Measurements from ENCODE around the gene SCN1B. TPM values are rescaled to one million over a fixed set of nuclear protein-coding genes. Genes with fewer than 3 reads are reported as not detected.

The SCN1B gene
- total RNA-seq, 1 experiment from 2014 or later = 8.0 TPM

DNA sequence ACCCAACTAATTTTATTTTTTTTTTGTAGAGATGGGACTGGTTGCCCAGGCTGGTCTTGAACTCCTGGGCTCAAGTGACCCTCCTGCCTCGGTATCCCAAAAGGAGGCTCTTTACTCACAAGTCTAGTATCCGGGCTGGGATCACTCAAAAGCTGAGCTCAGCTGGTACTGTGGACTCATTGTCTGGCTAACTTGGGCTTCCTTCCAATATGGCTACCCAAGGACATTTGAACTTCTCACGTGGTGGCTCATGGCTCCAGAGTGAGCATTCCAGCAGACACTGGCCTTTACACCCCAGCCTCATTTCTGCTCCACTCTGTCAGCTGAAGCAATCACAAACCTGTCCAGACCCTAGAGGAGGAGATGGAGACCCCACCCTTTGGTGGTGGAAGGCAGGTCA, 40.2 kb downstream of the SCN1B start:
- ChIA-PET POLR2A (no interaction called here), CTCF (interaction anchor here (0.8 to 3.7 kb wide), 7 partner anchors 9 to 71 kb away, joined by 3 to 18 read pairs (median 4); no protein-coding TSS in a partner anchor)
- peaks cover 8% of the 10 kb centered on the region for H3K27me3 Mint-ChIP-seq (ENCODE audit: low read depth)
- no peak overlapping the region for H3K4me3 Mint-ChIP-seq
- H3K36me3 Mint-ChIP-seq = peaks cover 3% of the 10 kb centered on the region
- ATAC-seq (no peak), DNase-seq (ENCODE audit: low spot score) (no peak)
- H3K27ac Mint-ChIP-seq = no peak overlapping the region
- peaks cover 8% of the 10 kb centered on the region for H3K9me3 Mint-ChIP-seq
- H3K4me1 Mint-ChIP-seq = peaks cover 29% of the 10 kb centered on the region
- TF ChIP-seq ZNF138 (CRISPR knock-in tag; conservative IDR thresholded peaks at IDR 0.05) (no peak), ZNF416 (CRISPR knock-in tag; IDR thresholded peaks at IDR 0.05) (no peak), MXD4 (CRISPR knock-in tag; IDR thresholded peaks at IDR 0.05; ENCODE audit: borderline replicate concordance) (no peak), GRHL2 (CRISPR knock-in tag; IDR thresholded peaks at IDR 0.05; ENCODE audit: insufficient replicate concordance, severe bottlenecking) (no peak), CREB1 (CRISPR knock-in tag; IDR thresholded peaks at IDR 0.05) (no peak), GABPB1 (CRISPR knock-in tag; IDR thresholded peaks at IDR 0.05) (no peak), ERG (CRISPR knock-in tag; IDR thresholded peaks at IDR 0.05) (no peak), TEAD4 (CRISPR knock-in tag; IDR thresholded peaks at IDR 0.05) (no peak), ZNF219 (CRISPR knock-in tag; IDR thresholded peaks at IDR 0.05; ENCODE audit: borderline replicate concordance) (no peak), NFATC4 (CRISPR knock-in tag; IDR thresholded peaks at IDR 0.05) (no peak), JUN (CRISPR knock-in tag; IDR thresholded peaks at IDR 0.05) (no peak), ATF3 (CRISPR knock-in tag; conservative IDR thresholded peaks at IDR 0.05) (no peak), ZMAT4 (CRISPR knock-in tag; IDR thresholded peaks at IDR 0.05) (no peak), ZNF121 (CRISPR knock-in tag; IDR thresholded peaks at IDR 0.05) (no peak), ZBTB21 (CRISPR knock-in tag; IDR thresholded peaks at IDR 0.05; ENCODE audit: borderline replicate concordance) (no peak)
- TF ChIP-seq, protein P1, sequence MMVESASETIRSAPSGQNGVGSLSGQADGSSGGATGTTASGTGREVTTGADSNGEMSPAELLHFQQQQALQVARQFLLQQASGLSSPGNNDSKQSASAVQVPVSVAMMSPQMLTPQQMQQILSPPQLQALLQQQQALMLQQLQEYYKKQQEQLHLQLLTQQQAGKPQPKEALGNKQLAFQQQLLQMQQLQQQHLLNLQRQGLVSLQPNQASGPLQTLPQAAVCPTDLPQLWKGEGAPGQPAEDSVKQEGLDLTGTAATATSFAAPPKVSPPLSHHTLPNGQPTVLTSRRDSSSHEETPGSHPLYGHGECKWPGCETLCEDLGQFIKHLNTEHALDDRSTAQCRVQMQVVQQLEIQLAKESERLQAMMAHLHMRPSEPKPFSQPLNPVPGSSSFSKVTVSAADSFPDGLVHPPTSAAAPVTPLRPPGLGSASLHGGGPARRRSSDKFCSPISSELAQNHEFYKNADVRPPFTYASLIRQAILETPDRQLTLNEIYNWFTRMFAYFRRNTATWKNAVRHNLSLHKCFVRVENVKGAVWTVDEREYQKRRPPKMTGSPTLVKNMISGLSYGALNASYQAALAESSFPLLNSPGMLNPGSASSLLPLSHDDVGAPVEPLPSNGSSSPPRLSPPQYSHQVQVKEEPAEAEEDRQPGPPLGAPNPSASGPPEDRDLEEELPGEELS (CRISPR knock-in tag; IDR thresholded peaks at IDR 0.05) = no peak

DNA sequence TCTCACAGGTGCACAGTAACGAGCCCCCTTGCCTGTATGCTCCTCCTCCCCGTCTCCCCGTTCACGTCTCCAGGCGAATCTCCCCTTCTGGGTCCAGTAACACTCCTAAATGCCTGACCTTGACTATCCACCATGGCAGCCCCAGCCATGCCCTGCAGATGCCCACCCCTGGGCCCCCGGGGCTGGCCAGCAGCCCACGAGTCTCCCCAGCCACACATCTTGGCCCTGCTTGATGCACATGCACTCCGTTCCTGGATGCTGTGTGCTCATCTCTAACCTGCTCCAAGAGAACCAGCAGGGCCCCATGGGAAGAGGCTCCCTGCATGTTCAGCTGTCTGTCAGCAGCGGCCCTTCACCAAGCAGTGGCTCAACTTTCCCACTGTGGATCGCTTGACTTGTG, 43.2 kb downstream of the SCN1B start:
- Mint-ChIP-seq H3K27ac (no peak overlapping the region), H3K4me1 (peaks cover 18% of the 10 kb centered on the region), H3K36me3 (no peaks in the 10 kb centered on the region; the same call in 1 of the 2 replicates), H3K4me3 (no peak overlapping the region), H3K9me3 (0 out of 2 replicates have a peak, but pooled peaks cover 3% of the 10 kb centered on the region), H3K27me3 (ENCODE audit: low read depth) (peaks cover 8% of the 10 kb centered on the region)
- no peak for DNase-seq (ENCODE audit: low spot score)
- ATAC-seq = no peak
- TF ChIP-seq, protein P2, sequence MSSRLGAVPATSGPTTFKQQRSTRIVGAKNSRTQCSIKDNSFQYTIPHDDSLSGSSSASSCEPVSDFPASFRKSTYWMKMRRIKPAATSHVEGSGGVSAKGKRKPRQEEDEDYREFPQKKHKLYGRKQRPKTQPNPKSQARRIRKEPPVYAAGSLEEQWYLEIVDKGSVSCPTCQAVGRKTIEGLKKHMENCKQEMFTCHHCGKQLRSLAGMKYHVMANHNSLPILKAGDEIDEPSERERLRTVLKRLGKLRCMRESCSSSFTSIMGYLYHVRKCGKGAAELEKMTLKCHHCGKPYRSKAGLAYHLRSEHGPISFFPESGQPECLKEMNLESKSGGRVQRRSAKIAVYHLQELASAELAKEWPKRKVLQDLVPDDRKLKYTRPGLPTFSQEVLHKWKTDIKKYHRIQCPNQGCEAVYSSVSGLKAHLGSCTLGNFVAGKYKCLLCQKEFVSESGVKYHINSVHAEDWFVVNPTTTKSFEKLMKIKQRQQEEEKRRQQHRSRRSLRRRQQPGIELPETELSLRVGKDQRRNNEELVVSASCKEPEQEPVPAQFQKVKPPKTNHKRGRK (CRISPR knock-in tag; IDR thresholded peaks at IDR 0.05; ENCODE audit: borderline replicate concordance) = no peak
- TF ChIP-seq, protein P3, sequence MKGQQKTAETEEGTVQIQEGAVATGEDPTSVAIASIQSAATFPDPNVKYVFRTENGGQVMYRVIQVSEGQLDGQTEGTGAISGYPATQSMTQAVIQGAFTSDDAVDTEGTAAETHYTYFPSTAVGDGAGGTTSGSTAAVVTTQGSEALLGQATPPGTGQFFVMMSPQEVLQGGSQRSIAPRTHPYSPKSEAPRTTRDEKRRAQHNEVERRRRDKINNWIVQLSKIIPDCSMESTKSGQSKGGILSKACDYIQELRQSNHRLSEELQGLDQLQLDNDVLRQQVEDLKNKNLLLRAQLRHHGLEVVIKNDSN (CRISPR knock-in tag; IDR thresholded peaks at IDR 0.05) = no peak
- TF ChIP-seq STAT6 (CRISPR knock-in tag; conservative IDR thresholded peaks at IDR 0.05; ENCODE audit: low read depth) = no peak
- ChIA-PET POLR2A (no interaction called here), CTCF (no interaction called here)
